Mammary microvascular endothelial cell (primary cell): ENCODE measurements around the gene UCN. TPM values are rescaled to one million over a fixed set of nuclear protein-coding genes. Genes with fewer than 3 reads are reported as not detected.

Source experiments
- total RNA-seq: library from RNA; depleted of rRNA; stranded (reverse); fragments of >200 nt; gene quantifications from 2 replicates; pipeline ENCODE4 v1.2.3, GENCODE V29; 2015

Gene UCN, protein sequence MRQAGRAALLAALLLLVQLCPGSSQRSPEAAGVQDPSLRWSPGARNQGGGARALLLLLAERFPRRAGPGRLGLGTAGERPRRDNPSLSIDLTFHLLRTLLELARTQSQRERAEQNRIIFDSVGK
- not detected in 2 replicates for total RNA-seq

DNA sequence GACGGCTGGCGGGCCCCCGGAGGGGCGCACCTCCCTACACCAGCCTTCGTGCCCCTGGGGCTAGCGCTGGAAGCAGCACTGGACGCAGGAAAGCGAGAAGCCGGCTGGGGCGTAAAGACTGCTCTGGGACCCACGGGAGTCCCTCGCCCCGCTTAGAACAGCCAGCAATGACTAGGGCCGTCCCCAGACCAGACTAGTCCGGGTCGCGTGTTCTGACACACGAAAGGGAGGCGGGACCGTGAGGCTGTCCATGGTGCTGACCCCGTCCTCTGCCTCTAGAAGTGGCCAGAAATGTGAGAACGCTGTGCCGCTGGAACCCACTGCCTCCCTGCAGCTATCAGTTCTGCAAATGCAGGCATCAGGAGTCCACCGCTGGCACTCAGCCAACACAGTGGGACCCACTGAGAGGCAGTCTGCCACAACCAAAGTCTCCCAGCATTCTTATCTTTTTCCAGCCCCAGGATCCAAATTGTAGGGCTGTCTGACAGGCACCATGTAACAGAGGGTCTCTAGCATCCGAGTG is at the start of gene UCN:
Gene UCN (minus strand): TSS at position 87 of the 523 bp plus-strand sequence. CDS start 550 bp downstream, outside the sequence.

DNA sequence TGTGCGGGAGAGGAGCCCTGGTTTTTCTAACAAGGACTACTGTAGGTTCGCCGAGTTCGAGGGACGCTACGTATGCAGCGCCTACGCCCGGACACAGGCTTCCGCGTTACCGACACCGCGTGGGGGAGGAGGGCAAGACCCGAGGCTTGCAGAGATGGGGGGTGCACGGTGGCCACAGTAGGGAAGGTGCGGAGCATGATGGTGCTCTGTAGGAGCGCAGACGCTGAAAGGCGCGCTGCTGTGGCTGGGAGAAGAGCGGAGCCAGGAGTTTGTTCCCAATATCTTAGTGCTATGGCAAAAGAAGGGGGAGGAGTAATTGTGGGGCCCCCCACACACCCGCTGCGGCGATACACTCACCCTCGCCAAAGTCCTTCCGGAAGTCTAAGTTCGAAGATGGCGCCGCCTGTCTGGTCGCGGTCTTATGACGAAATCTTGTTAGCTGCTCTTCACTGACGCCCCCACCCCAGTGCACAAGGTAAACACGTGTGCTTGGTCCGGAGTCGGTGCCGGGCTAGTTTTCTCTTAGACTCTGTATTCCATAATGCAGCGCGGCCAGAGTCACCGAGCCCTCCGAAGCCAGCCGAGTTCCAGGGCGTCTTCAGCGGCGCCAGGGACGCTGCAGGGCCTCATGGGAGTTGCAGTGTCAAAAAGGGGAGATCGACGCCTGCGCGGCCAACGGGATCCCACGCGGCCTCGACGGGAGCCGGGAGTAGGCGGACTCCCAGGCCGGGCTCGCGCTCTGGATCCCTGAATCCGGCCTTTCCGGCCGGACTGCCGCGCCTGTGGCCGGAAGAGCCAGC is 48.3 kb upstream of the UCN start, which contains the start of gene GTF3C2:
Gene GTF3C2 (minus strand): TSS at position 383 of the 800 bp plus-strand sequence. CDS start 13,210 bp downstream, outside the sequence.

DNA sequence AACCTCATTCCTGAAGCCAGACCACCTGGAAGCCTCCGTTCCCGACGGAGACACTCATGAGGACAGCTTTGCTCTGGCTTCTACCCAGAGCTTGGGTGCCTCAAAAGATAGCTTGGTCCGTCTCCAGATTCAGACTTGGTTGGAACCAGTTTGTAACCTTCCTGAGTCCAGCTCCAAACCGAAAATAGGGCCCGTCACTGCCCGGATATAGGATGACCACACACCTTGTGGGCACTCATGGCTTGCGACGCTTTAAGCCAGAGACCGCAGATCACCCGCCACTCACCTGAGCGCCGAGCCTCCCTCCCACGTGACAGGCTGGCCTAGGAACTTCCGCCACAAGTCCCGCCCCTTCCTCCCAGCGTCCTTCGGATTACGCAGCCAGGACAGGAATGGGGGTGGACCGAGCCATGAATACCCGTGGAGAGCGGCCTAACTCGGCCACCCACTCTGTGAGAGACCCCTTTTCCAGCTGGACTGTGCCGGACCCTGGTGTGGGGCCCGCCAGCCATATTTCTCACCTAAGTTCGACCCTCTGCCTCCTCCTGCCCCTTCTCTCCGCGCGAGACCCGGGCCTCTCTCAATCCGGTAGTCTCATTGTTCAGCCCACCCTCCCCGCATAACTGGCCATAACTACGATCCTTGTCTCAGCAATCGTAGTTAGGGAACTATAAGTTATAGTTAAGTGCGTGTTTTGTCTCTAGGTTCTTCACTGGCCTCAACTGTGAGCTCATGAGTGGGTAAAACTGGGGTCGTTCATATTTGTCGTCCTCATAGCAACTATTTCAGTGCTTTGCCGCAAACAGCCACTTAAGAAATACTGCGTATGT is 14.7 kb upstream of the UCN start, which contains the start of gene MPV17:
Gene MPV17 (minus strand): TSS at position 332 of the 830 bp plus-strand sequence. CDS start 580 bp downstream, outside the sequence.

DNA sequence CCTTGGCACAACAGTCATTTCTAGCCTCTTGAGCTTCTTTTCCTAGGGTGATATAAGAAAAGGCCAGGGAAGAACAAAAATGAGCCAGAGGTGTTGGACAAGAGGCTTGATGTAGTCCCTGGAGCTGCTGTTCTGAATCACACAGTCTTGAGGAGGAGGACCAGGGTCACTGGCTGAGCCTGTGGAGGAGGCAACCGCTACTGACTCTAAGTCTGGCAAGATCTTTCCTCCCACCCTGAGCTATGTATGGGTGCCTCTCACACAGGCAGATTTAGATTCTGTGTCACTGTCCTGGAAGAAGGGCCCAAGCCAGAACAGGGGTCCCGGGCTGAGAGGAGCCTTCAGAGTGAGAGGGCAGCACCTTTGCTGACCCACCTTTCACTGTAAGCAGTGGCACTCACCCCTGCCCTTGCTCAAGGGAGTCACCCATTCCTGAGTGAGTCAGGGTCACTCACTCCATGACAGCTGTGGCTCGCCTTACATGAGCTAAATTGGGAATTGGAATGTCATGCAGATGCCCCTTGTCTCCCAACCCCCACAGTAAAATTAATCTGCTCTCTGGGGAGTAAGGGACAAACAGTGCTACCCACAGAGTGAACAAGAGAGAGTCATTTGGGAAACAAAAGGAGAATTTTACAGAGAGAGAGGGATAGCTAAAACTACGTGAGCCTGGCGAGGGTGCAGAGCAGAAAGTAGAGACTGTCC is 26.2 kb downstream of the UCN start, which contains the start of gene TRIM54:
Gene TRIM54 (plus strand): TSS at position 575 of the 705 bp plus-strand sequence. CDS start 303 bp downstream, outside the sequence.

DNA sequence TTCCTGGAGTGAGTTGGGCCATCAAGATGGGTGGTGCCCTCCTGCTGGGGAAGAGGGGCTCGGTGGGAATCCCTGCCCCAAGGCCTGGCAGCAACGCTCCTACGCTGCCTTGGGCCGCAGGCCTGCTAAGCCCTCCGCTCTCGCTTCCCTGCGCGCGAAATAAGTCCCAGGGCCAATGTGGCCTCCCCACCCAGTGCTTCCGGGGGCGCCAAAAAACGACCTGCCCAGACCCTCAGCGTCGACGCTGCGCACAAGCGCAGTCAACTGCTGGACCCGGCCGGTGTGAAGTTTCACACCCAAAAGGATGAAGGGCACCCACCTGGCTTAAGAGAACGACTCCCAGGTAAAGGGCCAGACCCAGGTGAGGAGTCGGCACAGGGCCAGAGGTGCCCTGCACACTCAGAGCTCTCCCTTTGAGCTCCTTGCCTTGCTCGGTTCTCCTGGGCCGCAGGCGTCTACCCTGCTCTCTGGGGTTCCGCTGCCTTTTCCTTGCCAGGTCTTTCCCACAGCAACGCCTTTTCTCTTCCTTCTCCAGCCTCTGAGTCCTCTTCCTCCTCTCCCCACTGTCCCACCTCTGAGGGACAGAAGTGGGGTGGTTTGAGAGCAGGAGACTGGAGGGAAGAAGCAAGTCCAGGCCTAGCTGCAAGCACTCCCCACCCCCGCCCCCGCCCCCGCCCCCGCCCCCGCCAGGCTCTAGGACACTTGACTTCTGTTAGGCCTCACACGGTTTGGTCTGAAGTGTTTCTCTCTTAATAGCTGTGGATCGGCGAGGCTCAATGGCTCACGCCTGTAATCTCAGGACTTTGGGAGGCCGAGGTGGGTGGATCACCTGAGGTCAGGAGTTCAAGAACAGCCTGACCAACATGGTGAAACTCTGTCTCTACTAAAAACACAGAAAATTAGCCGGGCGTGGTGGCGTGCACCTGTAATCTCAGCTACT is 32.8 kb downstream of the UCN start, which contains the start of gene DNAJC5G:
Gene DNAJC5G (plus strand): TSS at position 223 of the 940 bp plus-strand sequence. CDS start 1,296 bp downstream, outside the sequence.

DNA sequence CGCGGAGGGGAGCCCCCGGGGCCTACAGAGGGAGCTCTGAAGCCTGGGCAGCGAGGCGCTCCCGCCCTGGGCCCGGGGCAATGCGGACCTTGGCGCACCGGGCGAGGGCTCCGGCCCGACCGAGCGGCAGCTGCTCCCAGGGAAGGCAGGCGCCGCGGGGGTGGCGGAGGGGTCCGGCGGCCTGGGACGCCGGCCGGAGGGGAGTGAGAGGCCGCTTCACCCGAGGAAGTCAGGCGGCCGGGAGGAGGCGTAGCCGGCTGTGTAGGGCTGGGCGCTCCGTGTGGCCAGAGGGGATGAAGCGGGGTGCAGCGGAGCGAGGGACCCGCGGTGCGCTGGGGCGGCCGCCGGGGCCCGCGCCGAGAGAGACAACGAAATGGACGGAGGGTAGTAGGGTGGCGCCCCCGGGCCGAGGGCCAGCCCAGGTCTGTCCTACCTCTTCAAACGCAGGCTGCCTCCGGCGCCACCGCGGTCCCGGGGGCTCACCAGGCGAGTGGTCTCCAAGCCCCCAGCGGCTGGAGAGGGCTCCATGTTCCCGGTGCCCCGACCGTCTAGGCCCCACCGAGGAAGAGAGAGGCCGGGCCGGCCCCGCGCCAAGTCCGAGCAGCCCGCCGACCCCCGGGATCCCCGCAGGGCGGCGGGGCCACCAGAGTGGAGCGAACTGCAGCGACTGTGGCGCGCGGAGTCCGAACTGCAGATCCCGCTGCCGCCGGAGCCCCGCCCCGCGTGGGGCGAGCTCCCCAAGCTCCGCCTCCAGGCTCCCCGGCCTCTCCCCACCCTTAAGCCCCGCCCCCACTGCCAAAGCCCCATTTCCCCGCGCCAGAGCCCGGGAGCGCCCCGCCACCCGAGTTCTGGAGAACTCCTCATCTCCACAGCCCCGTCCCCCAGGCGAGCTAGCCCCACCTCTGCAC is 45.6 kb downstream of the UCN start, which contains the start of gene SLC30A3:
Gene SLC30A3 (minus strand): TSS at position 669 of the 908 bp plus-strand sequence. CDS start 141 bp downstream, at position 528.

Other genes starting within 250 kb of the UCN start
- 387 and 401 TPM in 2 replicates for gene OST4, start 236.8 kb downstream of the UCN start, total RNA-seq
- 7.2 and 11.9 TPM in 2 replicates for gene EMILIN1, start 229.8 kb downstream of the UCN start, total RNA-seq
- 2.0 TPM in 2 replicates for gene KHK, start 221.7 kb downstream of the UCN start, total RNA-seq
- gene CGREF1, start 189.3 kb downstream of the UCN start, total RNA-seq = 1.5 and 3.5 TPM in 2 replicates
- not detected in 2 replicates for gene ABHD1, start 184.6 kb downstream of the UCN start, total RNA-seq
- gene PREB, start 173.8 kb downstream of the UCN start, total RNA-seq = 46.3 and 47.0 TPM in 2 replicates
- not detected in 2 replicates for gene PRR30, start 169.0 kb downstream of the UCN start, total RNA-seq
- not detected in 2 replicates for gene TCF23, start 159.4 kb downstream of the UCN start, total RNA-seq
- 131 and 156 TPM in 2 replicates for gene ATRAID, start 96.4 kb downstream of the UCN start, total RNA-seq
- 34.3 and 65.7 TPM in 2 replicates for gene SLC5A6, start 96.2 kb downstream of the UCN start, total RNA-seq
- 47.2 and 60.4 TPM in 2 replicates for gene CAD, start 91.1 kb downstream of the UCN start, total RNA-seq
- 2.7 and 3.4 TPM in 2 replicates for gene SLC30A3, start 45.4 kb downstream of the UCN start, total RNA-seq
- not detected in 2 replicates for gene DNAJC5G, start 33.0 kb downstream of the UCN start, total RNA-seq
- 0.49 TPM in 1 of 2 replicates, not detected in the other for gene TRIM54, start 26.0 kb downstream of the UCN start, total RNA-seq
- 109 and 120 TPM in 2 replicates for gene MPV17, start 14.7 kb upstream of the UCN start, total RNA-seq
- 37.4 and 41.5 TPM in 2 replicates for gene GTF3C2, start 48.3 kb upstream of the UCN start, total RNA-seq
- 37.8 and 41.3 TPM in 2 replicates for gene EIF2B4, start 61.9 kb upstream of the UCN start, total RNA-seq
- gene SNX17, start 62.2 kb upstream of the UCN start, total RNA-seq = 128 and 138 TPM in 2 replicates
- gene ZNF513, start 72.3 kb upstream of the UCN start, total RNA-seq = 6.8 and 8.6 TPM in 2 replicates
- gene PPM1G, start 101.1 kb upstream of the UCN start, total RNA-seq = 121 and 134 TPM in 2 replicates
- 105 and 115 TPM in 2 replicates for gene NRBP1, start 120.2 kb upstream of the UCN start, total RNA-seq
- not detected in 2 replicates for gene KRTCAP3, start 133.9 kb upstream of the UCN start, total RNA-seq
- 17.4 and 17.9 TPM in 2 replicates for gene IFT172, start 181.3 kb upstream of the UCN start, total RNA-seq
- gene FNDC4, start 186.8 kb upstream of the UCN start, total RNA-seq = 15.9 and 20.3 TPM in 2 replicates
- 0.34 and 3.7 TPM in 2 replicates for gene GCKR, start 188.4 kb upstream of the UCN start, total RNA-seq